Mesodermal cell (in vitro differentiated cells): ENCODE results near the gene GJB3.

Experiments used
- H3K27ac ChIP-seq: 2 replicates; pipeline ENCODE4 v1.7.0; 2013; ENCODE audit warnings: mild to moderate bottlenecking, low read depth, low read length, moderate library complexity; ENCODE audit not compliant: severe bottlenecking
- H3K36me3 ChIP-seq: 2 replicates; pipeline ENCODE4 v1.7.1; 2013; ENCODE audit warnings: mild to moderate bottlenecking, low read length, moderate library complexity; ENCODE audit not compliant: control insufficient read depth, insufficient read depth
- H3K4me1 ChIP-seq: one replicate; pipeline ENCODE4 v1.7.1; 2013; ENCODE audit warnings: mild to moderate bottlenecking, low read length; ENCODE audit not compliant: insufficient read depth, control insufficient read depth, poor library complexity, severe bottlenecking
- H3K4me3 ChIP-seq: 2 replicates; pipeline ENCODE4 v1.7.0; 2013; ENCODE audit warnings: low read length, control low read depth, mild to moderate bottlenecking; ENCODE audit not compliant: insufficient read depth, poor library complexity, severe bottlenecking; ENCODE audit errors: extremely low read depth
- H3K9me3 ChIP-seq: 2 replicates; pipeline ENCODE4 v1.7.1; 2013; ENCODE audit warnings: mild to moderate bottlenecking, low read length, moderate library complexity; ENCODE audit not compliant: control insufficient read depth
- WGBS, 2 experiments: methylation state at CpG; one replicate each; pipeline ENCODE4 v1.1.5; 2013; ENCODE audit warnings: missing lambda C conversion rate in 2 of 2; ENCODE audit not compliant: insufficient coverage in 2 of 2; 5-methylcytosine and 5-hydroxymethylcytosine counted together

Gene GJB3

DNA sequence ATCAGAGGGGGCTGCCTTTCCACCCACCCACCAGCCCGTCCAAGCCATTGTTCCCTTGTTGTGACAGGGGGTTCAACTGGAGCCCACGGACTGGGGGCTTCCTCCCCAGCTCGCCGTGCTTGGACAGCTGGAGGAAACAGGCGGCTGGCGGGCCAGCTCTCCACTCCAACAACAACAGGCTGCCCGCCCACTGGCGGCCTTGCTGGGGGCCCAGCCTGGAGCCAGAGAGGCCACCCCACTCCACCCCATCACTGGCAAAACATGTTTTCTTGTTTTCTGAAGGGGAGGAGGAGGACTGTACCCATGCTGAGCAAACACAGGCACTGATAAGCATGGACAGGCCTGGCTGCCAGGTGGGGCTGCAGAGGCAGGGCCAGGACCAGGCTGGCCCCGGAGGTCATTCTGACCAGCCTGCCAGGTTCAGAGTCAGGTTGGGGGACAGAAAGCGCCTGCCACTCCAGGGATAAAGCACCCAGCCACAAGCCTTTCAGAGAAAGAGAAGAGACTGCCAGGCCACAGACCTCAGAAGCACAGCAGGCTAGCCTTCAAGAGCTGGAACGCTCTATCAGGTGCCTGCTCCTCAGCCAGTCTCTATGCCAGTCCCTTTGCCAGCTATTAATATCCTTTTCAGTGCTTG is 44.6 kb downstream of the GJB3 start:
- no peaks in the 10 kb centered on the region for H3K9me3 ChIP-seq
- WGBS, 2 experiments, result 73 to 92% methylated on average over 4 to 7 of the region's 11 CpGs
- H3K27ac ChIP-seq, result no peak overlapping the region
- no peaks in the 10 kb centered on the region for H3K36me3 ChIP-seq
- H3K4me1 ChIP-seq, result no peaks in the 10 kb centered on the region
- H3K4me3 ChIP-seq, result no peak overlapping the region

GRCh38 chr1:34827341-34827941 is 46.4 kb downstream of the GJB3 start:
- WGBS, 2 experiments, result 66 to 92% methylated on average over 3 to 4 of the region's 5 CpGs
- H3K4me1 ChIP-seq, result no peaks in the 10 kb centered on the region
- no peak overlapping the region for H3K27ac ChIP-seq
- no peaks in the 10 kb centered on the region for H3K9me3 ChIP-seq
- H3K36me3 ChIP-seq, result no peaks in the 10 kb centered on the region
- H3K4me3 ChIP-seq, result no peak overlapping the region

DNA sequence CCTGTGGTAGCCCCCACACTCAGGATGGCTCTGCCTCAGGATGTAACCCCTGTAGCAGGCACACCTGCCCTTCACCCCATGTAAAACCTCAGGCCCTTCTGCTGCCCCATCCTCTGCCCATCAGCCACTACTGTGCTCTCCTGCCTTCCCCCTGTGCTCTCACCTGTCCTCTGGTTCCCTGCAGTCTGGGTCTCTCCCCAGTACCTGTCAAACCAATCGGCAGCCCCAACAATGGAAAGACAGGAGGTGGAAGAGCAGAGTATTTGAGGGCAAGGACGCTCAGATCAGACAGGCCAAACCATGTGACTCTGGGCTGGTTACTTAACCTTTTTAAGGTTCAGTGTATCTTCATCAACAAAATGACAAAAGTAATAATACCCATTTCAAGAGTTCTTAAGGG is 47.6 kb downstream of the GJB3 start:
- Histone ChIP-seq H3K27ac (no peak overlapping the region), H3K4me3 (no peak overlapping the region)
- 81 to 100% methylated on average over 1 to 2 of the region's 2 CpGs for WGBS, 2 experiments

DNA sequence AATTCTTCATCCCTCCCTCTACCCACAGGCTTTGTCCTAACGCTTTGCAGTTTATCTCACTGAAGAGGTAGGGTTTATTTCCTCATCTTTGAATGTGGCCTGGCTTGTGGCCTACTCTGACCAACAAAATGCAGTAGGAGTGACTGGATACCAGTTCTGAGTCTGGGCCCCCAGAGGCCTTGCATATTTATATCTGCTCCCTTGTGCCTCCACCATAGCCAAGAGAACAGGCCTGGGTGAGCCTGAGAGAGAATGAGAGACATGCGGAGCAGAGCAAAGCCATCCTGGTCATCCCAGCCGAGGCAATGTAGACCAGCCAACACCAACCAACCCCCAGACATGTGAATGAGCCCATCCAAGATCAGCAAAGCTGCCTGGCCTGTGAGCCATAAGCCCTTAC is 48.2 kb downstream of the GJB3 start:
- Histone ChIP-seq H3K4me3 (no peak overlapping the region), H3K4me1 (no peaks in the 10 kb centered on the region), H3K27ac (no peak overlapping the region), H3K9me3 (no peaks in the 10 kb centered on the region), H3K36me3 (no peaks in the 10 kb centered on the region)
- WGBS, 2 experiments, result 40% methylated on average over 1 of the region's 3 CpGs; no CpG with 5 or more reads in 1 of the 2 experiments

More for the DNA sequence above, 47.6 kb downstream of the GJB3 start:
- H3K4me1 ChIP-seq, result no peaks in the 10 kb centered on the region
- no peaks in the 10 kb centered on the region for H3K9me3 ChIP-seq
- H3K36me3 ChIP-seq, result no peaks in the 10 kb centered on the region

DNA sequence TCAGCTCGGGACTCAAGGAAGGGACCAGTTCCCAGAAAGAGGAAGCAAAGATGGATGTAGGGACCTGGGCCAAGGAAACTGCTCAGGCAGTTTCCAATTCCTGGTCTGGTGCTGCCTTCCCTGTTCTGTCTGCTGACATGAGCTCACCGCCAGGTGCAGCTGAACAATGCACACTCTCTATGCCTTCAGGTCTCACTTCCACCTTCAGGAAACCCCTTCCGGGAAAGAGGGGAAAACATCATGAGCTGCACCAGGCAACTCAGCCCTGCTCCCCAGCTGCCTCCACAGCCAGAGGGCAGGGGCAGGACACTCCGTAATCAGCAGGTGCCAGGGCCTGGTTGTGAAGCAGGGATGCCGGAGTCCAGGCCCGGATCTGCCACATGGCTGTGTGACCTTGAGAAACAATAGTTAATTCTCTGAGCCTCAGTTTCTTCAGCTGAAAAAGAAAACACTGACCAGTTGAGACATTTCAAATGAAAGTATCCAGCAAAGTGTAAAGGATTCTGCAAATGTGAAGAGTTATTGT is 50.8 kb downstream of the GJB3 start:
- no peak overlapping the region for H3K4me3 ChIP-seq
- no peaks in the 10 kb centered on the region for H3K9me3 ChIP-seq
- WGBS, 2 experiments, result 90 to 98% methylated on average over 5 to 6 of the region's 6 CpGs
- H3K27ac ChIP-seq, result no peak overlapping the region
- no peaks in the 10 kb centered on the region for H3K36me3 ChIP-seq
- peaks cover 8% of the 10 kb centered on the region for H3K4me1 ChIP-seq

- no peaks in the 10 kb centered on the region for H3K9me3 ChIP-seq
- no peak overlapping the region for H3K27ac ChIP-seq
- no CpG with 5 or more reads among the region's 1 CpG for whole genome bisulfite sequencing, 2 experiments
Observed at GRCh38 chr1:34833711-34834110, 52.7 kb downstream of the GJB3 start.

More at GRCh38 chr1:34833711-34834110, 52.7 kb downstream of the GJB3 start:
- Histone ChIP-seq H3K4me1 (peaks cover 8% of the 10 kb centered on the region), H3K4me3 (no peak overlapping the region), H3K36me3 (no peaks in the 10 kb centered on the region)
